KMS-11 (cell line): ENCODE measurements around the gene PDE10A.

Source experiments
- H2AFZ ChIP-seq: fragments of 200-600 bp; sonication (generic); 2 replicates; pipeline ENCODE4 v1.6.1; 2016; ENCODE audit warnings: antibody characterized with exemption, mixed run types, low read depth
- H3K27ac ChIP-seq: fragments of 200-600 bp; sonication (generic); 2 replicates; pipeline ENCODE4 v1.6.1; 2016; ENCODE audit warnings: mild to moderate bottlenecking, mixed run types
- H3K27me3 ChIP-seq: fragments of 200-600 bp; sonication (generic); 2 replicates; pipeline ENCODE4 v1.6.1; 2017; ENCODE audit warnings: mild to moderate bottlenecking, low read depth, mixed run types, moderate library complexity; ENCODE audit not compliant: insufficient read depth
- H3K36me3 ChIP-seq: fragments of 200-600 bp; sonication (generic); 2 replicates; pipeline ENCODE4 v1.6.1; 2017; ENCODE audit warnings: mild to moderate bottlenecking, mixed run types; ENCODE audit not compliant: insufficient read depth
- H3K4me1 ChIP-seq: fragments of 200-600 bp; sonication (generic); 2 replicates; pipeline ENCODE4 v1.6.1; 2016; ENCODE audit warnings: mild to moderate bottlenecking, low read depth, mixed run types; ENCODE audit not compliant: poor library complexity, severe bottlenecking
- H3K4me2 ChIP-seq: fragments of 200-600 bp; sonication (generic); 2 replicates; pipeline ENCODE4 v1.7.0; 2016; ENCODE audit warnings: mild to moderate bottlenecking, mixed run types
- H3K4me3 ChIP-seq: fragments of 200-600 bp; sonication (generic); IDR thresholded peaks from 2 replicates; pipeline ENCODE4 v1.6.1; 2017; ENCODE audit warnings: low read depth, low read length, mixed read lengths; ENCODE audit not compliant: insufficient read depth
- H3K79me2 ChIP-seq: fragments of 200-600 bp; sonication (generic); 2 replicates; pipeline ENCODE4 v1.6.1; 2016; ENCODE audit warnings: low read depth, mixed run types; ENCODE audit not compliant: insufficient read depth
- H3K9ac ChIP-seq: fragments of 200-600 bp; sonication (generic); 2 replicates; pipeline ENCODE4 v1.6.1; 2016; ENCODE audit warnings: mild to moderate bottlenecking, mixed run types
- H4K20me1 ChIP-seq: fragments of 200-600 bp; sonication (generic); 2 replicates; pipeline ENCODE4 v1.6.1; 2016; ENCODE audit warnings: mild to moderate bottlenecking, mixed run types; ENCODE audit not compliant: insufficient read depth
- TF ChIP-seq, protein P1 (sequence below): fragments of 200-600 bp; sonication (generic); conservative IDR thresholded peaks from 2 replicates; pipeline ENCODE4 v1.6.1; 2017; ENCODE audit warnings: low read depth, mild to moderate bottlenecking, antibody characterized with exemption, low read length, moderate library complexity, mixed read lengths

The PDE10A gene

DNA sequence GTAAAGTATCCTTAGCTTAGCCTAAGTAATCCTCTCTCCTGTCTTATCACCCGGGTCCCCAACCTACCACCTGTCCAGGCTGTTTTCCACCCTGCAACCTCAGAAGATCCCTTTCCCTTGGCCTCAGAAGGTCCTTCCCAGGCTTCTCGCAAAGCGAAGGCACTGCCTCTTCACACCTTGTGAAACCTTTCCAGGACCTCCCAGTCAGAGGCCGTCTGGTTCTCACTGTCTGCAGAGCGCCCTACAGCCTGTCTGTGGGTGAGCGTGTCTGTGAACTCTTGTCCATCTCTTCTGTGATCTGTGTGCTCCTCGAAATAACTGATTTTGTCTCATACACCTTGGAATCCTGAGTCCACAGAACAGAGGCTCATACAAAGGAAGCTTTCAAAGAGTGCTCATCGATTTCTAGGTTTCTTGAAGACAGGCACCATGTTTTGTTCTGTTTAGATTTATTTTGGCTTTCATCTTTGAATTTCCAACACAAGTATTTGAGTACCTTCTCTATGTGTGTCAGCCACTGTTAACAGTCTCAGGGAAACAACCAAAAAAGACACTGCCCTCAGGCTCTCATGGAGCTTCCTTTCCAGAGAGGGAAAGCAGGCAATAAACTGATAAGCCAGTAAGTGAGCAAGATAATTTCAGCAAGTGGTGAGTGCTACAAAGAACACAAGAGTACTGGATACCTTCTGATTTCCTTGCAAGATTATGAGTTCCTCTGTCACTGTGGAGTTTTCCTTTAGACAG is 6.3 kb downstream of the PDE10A start:
- Histone ChIP-seq H3K4me2 (no peak overlapping the region), H3K36me3 (no peaks in the 10 kb centered on the region), H3K27me3 (no peaks in the 10 kb centered on the region), H3K4me3 (no peak overlapping the region), H2AFZ (no peak overlapping the region), H3K27ac (no peak overlapping the region), H4K20me1 (no peaks in the 10 kb centered on the region), H3K4me1 (no peaks in the 10 kb centered on the region), H3K9ac (no peak overlapping the region), H3K79me2 (no peaks in the 10 kb centered on the region)
- TF ChIP-seq, protein P1, sequence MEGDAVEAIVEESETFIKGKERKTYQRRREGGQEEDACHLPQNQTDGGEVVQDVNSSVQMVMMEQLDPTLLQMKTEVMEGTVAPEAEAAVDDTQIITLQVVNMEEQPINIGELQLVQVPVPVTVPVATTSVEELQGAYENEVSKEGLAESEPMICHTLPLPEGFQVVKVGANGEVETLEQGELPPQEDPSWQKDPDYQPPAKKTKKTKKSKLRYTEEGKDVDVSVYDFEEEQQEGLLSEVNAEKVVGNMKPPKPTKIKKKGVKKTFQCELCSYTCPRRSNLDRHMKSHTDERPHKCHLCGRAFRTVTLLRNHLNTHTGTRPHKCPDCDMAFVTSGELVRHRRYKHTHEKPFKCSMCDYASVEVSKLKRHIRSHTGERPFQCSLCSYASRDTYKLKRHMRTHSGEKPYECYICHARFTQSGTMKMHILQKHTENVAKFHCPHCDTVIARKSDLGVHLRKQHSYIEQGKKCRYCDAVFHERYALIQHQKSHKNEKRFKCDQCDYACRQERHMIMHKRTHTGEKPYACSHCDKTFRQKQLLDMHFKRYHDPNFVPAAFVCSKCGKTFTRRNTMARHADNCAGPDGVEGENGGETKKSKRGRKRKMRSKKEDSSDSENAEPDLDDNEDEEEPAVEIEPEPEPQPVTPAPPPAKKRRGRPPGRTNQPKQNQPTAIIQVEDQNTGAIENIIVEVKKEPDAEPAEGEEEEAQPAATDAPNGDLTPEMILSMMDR, result no peak

GRCh38 chr6:165655191-165655590 is 7.8 kb downstream of the PDE10A start:
- H3K27me3 ChIP-seq, result no peaks in the 10 kb centered on the region
- no peak overlapping the region for H2AFZ ChIP-seq
- no peak overlapping the region for H3K9ac ChIP-seq
- no peak overlapping the region for H3K27ac ChIP-seq
- peaks cover 4% of the 10 kb centered on the region for H3K4me1 ChIP-seq
- H4K20me1 ChIP-seq, result no peaks in the 10 kb centered on the region
- H3K4me2 ChIP-seq, result no peak overlapping the region
- TF ChIP-seq, protein P1, result no peak
- no peak overlapping the region for H3K4me3 ChIP-seq
- H3K79me2 ChIP-seq, result no peaks in the 10 kb centered on the region
- H3K36me3 ChIP-seq, result no peaks in the 10 kb centered on the region

- Histone ChIP-seq H3K27me3 (no peaks in the 10 kb centered on the region), H2AFZ (no peak overlapping the region), H4K20me1 (no peaks in the 10 kb centered on the region), H3K27ac (no peak overlapping the region), H3K4me1 (peaks cover 14% of the 10 kb centered on the region), H3K4me2 (no peak overlapping the region), H3K79me2 (no peaks in the 10 kb centered on the region), H3K4me3 (no peak overlapping the region), H3K9ac (no peak overlapping the region), H3K36me3 (no peaks in the 10 kb centered on the region)
- TF ChIP-seq, protein P1, result no peak
Observed at GRCh38 chr6:165654144-165654543, 8.9 kb downstream of the PDE10A start.

- Histone ChIP-seq H2AFZ (no peak overlapping the region), H3K4me3 (no peak overlapping the region), H3K79me2 (no peaks in the 10 kb centered on the region), H3K36me3 (no peaks in the 10 kb centered on the region), H3K27ac (no peak overlapping the region), H3K4me1 (peaks cover 20% of the 10 kb centered on the region), H3K27me3 (no peaks in the 10 kb centered on the region), H4K20me1 (no peaks in the 10 kb centered on the region), H3K4me2 (no peak overlapping the region), H3K9ac (no peak overlapping the region)
- TF ChIP-seq, protein P1, result no peak
Observed at GRCh38 chr6:165653607-165654006, 9.4 kb downstream of the PDE10A start.
